Heart left ventricle (tissue), 16 donors: Measurements from ENCODE around the gene PPP6C. TPM values are rescaled to one million over a fixed set of nuclear protein-coding genes. Genes with fewer than 3 reads are reported as not detected.
"Not testable (repeated sequence)": the region's sequence is repeated elsewhere in the genome, so short reads cannot be mapped to it uniquely, and the experiment has no call there.

Experiments used
- ATAC-seq, 4 donors: fragments of 200-7000 bp; cut with Tn5 transposase; one replicate each; pipeline ENCODE4 v1.9.1; 2020 to 2022; ENCODE audit warnings: moderate library complexity in 4 of 4, mild to moderate bottlenecking in 3 of 4, moderate number of reproducible peaks in 1 of 4
- DNase-seq, 5 donors: peaks; one replicate each; pipeline ENCODE4 v3.0.0-alpha.2; 2020
- H3K27ac ChIP-seq, 12 donors: fragments of 200-600 bp; sonication (generic) in 4 of 12; one replicate each; pipeline versions ENCODE4 v1.5.0 to v1.8.0; 2016 to 2022; ENCODE audit warnings: mild to moderate bottlenecking in 2 of 12
- H3K27me3 ChIP-seq, 9 donors: fragments of 200-600 bp; sonication (generic) in 2 of 9; one replicate each; pipeline versions ENCODE4 v1.5.1 to v1.8.0; 2016 to 2022; ENCODE audit warnings: mild to moderate bottlenecking in 3 of 9
- H3K36me3 ChIP-seq, 9 donors: fragments of 200-600 bp; sonication (generic) in 2 of 9; one replicate each; pipeline versions ENCODE4 v1.5.0 to v1.8.0; 2018 to 2022; ENCODE audit warnings: mild to moderate bottlenecking in 2 of 9
- H3K4me1 ChIP-seq, 12 donors: fragments of 200-600 bp; sonication (generic) in 4 of 12; one replicate each; pipeline versions ENCODE4 v1.5.0 to v1.8.0; 2016 to 2022; ENCODE audit warnings: mild to moderate bottlenecking in 3 of 12
- H3K4me3 ChIP-seq, 12 donors: fragments of 200-600 bp; sonication (generic) in 4 of 12; one replicate each; pipeline versions ENCODE4 v1.5.0 to v1.8.0; 2017 to 2022; ENCODE audit warnings: mild to moderate bottlenecking in 9 of 12, moderate library complexity in 4 of 12
- H3K9me3 ChIP-seq, 12 donors: fragments of 200-600 bp; sonication (generic) in 4 of 12; one replicate each; pipeline versions ENCODE4 v1.5.0 to v1.8.0; 2016 to 2022; ENCODE audit warnings: mild to moderate bottlenecking in 1 of 12
- CTCF ChIP-seq, 12 donors: fragments of 200-600 bp; sonication (generic) in 4 of 12; IDR thresholded peaks; one replicate each; pipeline versions ENCODE4 v1.5.0 to v1.8.0; 2018 to 2022; ENCODE audit warnings: antibody characterized with exemption in 12 of 12, mild to moderate bottlenecking in 5 of 12
- POLR2A ChIP-seq, 2 donors: fragments of 450-650 bp; IDR thresholded peaks; one replicate each; pipeline ENCODE4 v1.6.1; 2017; ENCODE audit warnings: antibody characterized with exemption in 2 of 2, mild to moderate bottlenecking in 2 of 2, moderate library complexity in 2 of 2
- WGBS, 4 donors: extraction: QIAGEN DNeasy Blood & Tissue Kit in 2 of 4; methylation state at CpG; one replicate each; pipeline versions ENCODE4 v1.1.5 to v1.1.7; 2013 to 2018; 5-methylcytosine and 5-hydroxymethylcytosine counted together
- intact Hi-C, 10 donors: fragments of 100-400 bp; cut with DNase I; formaldehyde crosslinking; loops; one replicate each; pipeline versions ENCODE4 v1.11.1 to v1.14.2; 2022
- polyA plus RNA-seq, 2 donors: library from polyadenylated mRNA; stranded (reverse); fragments of 200-250 nt; gene quantifications; one replicate each; pipeline ENCODE4 v1.2.3, GENCODE V29; 2013
- total RNA-seq, 9 donors: library from RNA; depleted of rRNA in 2 of 9; stranded (reverse); fragments of >200 nt in 2 of 9; fragmentation: NEBNext Ultra II Directional in 3 of 9; extraction: Animal tissue kit (Norgen Biotek cat#: 25700) in 3 of 9; gene quantifications; one replicate each; pipeline versions ENCODE4 v1.1.0 to v1.2.4, GENCODE V29; 2016 to 2023
- donor health status: ischemic (EF 13 %, LVEDD 7.1; RV severe dilation, severe dysfunction).
- donor health status: healthy with polysubstance abuse.
- donor health status: DM: no; HTN: yes; CAD: no.
- donor health status: DM: no; HTN: no; CAD: no.
- donor health status: ischemic (EF 25% LVEDD 6.9; RV normal size, moderate dysfunction).
- donor health status: ischemic (EF 25% LVEDD 5.7; RV mildly dilated, moderate dysfunction).
- donor health status: healthy.
- donor health status: DM: yes; HTN: yes; CAD: no.
- donor health status: ischemic (EF 35%, LVEDD 5.7; RV mildly dilated, moderate dysfunction).
- donor health status: nonischemic (EF 11% LVEDD 7.7; RV severe dilation, severe dysfunction).
- donor health status: DM: yes; HTN: yes; CAD: no.
- donor health status: PGD.
- donor health status: ischemic (EF 29% LVEDD 5.4; RV normal size, mild dysfunction).
- donor health status: nonischemic (EF 23%, LVEDD 6.1; RV moderate dilation, normal function).

The PPP6C gene
- total and polyA plus RNA-seq, 11 donors: 12.0 to 40.7 (median 35.3) TPM

GRCh38 chr9:125183561-125183960 lies 6.0 kb downstream of the PPP6C start:
- ATAC-seq: no peak
- intact Hi-C loops: no loop called here
- Histone ChIP-seq H3K4me3 (no peak overlapping the region), H3K36me3 (peaks cover 0 to 8% (median 0%) of the 10 kb centered on the region in 9 donors), H3K4me1 (peaks cover 0 to 75% (median 39%) of the 10 kb centered on the region in 12 donors), H3K9me3 (no peaks in the 10 kb centered on the region), H3K27ac (peak overlapping the region in 3 of 12 donors; percentile 2 to 43 (median 10)), H3K27me3 (no peaks in the 10 kb centered on the region)
- WGBS, 4 donors: 69 to 77% (median 76%) methylated on average over 2 of the region's 2 CpGs
- DNase-seq: no peak
- TF ChIP-seq POLR2A (IDR thresholded peaks at IDR 0.05) (no peak), CTCF (IDR thresholded peaks at IDR 0.05) (no peak)

- ATAC-seq (peak in 1 of 4 donors; percentile 9), DNase-seq (no peak)
- Histone ChIP-seq H3K9me3 (no peaks in the 10 kb centered on the region), H3K4me1 (peaks cover 0 to 74% (median 34%) of the 10 kb centered on the region in 12 donors), H3K27me3 (no peaks in the 10 kb centered on the region), H3K36me3 (peaks cover 0 to 8% (median 0%) of the 10 kb centered on the region in 9 donors), H3K4me3 (no peak overlapping the region), H3K27ac (peak overlapping the region in 5 of 12 donors; percentile 2 to 50 (median 22))
- TF ChIP-seq CTCF (IDR thresholded peaks at IDR 0.05) (no peak), POLR2A (IDR thresholded peaks at IDR 0.05) (no peak)
- 30 to 38% (median 35%) methylated on average over 2 of the region's 2 CpGs for WGBS, 4 donors
- intact Hi-C loops: no loop called here
Observed at GRCh38 chr9:125183054-125183453, 6.5 kb downstream of the PPP6C start.

GRCh38 chr9:125181756-125182155 lies 7.8 kb downstream of the PPP6C start:
- ATAC-seq, intact Hi-C loops, H3K9me3 ChIP-seq, H3K36me3 ChIP-seq, H3K27me3 ChIP-seq, H3K27ac ChIP-seq, DNase-seq, H3K4me3 ChIP-seq: not testable (repeated sequence)
- H3K4me1 ChIP-seq: peaks cover 0 to 61% (median 23%) of the 10 kb centered on the region in 12 donors
- WGBS, 4 donors: 96 to 97% (median 96%) methylated on average over 4 of the region's 4 CpGs

GRCh38 chr9:125180876-125181275 lies 8.7 kb downstream of the PPP6C start:
- DNase-seq (no peak), ATAC-seq (peak in 3 of 4 donors; percentile 9 to 44 (median 36))
- intact Hi-C loops: no loop called here
- TF ChIP-seq POLR2A (IDR thresholded peaks at IDR 0.05) (no peak), CTCF (IDR thresholded peaks at IDR 0.05) (no peak)
- H3K4me3 ChIP-seq: no peak overlapping the region
- no peaks in the 10 kb centered on the region for H3K27me3 ChIP-seq
- peaks cover 0 to 8% (median 0%) of the 10 kb centered on the region in 9 donors for H3K36me3 ChIP-seq
- H3K4me1 ChIP-seq: peaks cover 0 to 59% (median 20%) of the 10 kb centered on the region in 12 donors
- peak overlapping the region in 2 of 12 donors; percentile 37 to 59 for H3K27ac ChIP-seq
- 74 to 86% (median 85%) methylated on average over 9 of the region's 9 CpGs for WGBS, 4 donors
- no peaks in the 10 kb centered on the region for H3K9me3 ChIP-seq

- H3K36me3 ChIP-seq, ATAC-seq, intact Hi-C loops, H3K27me3 ChIP-seq, H3K9me3 ChIP-seq, H3K4me3 ChIP-seq, DNase-seq, H3K27ac ChIP-seq: not testable (repeated sequence)
- WGBS, 4 donors: 95 to 96% (median 96%) methylated on average over 4 of the region's 4 CpGs
- H3K4me1 ChIP-seq: peaks cover 0 to 58% (median 21%) of the 10 kb centered on the region in 12 donors
Observed at GRCh38 chr9:125179776-125180175, 9.8 kb downstream of the PPP6C start.
